HG03045 (cell line): ENCODE measurements around the gene MPZ.
"Not testable (repeated sequence)": the region's sequence is repeated elsewhere in the genome, so short reads cannot be mapped to it uniquely, and the experiment has no call there.

Source experiments
- ATAC-seq: cut with Tn5 transposase; IDR thresholded peaks from one replicate; pipeline ENCODE4 v1.9.1; 2021; ENCODE audit warnings: mild to moderate bottlenecking, moderate library complexity; ENCODE audit not compliant: unreplicated experiment

Gene MPZ

GRCh38 chr1:161258439-161259344 is 51.1 kb downstream of the MPZ start, which contains the start of gene PCP4L1:
PCP4L1 (plus strand) TSS chr1:161258745; CDS start chr1:161258975, 230 bp downstream.
- no peak for ATAC-seq

GRCh38 chr1:161257109-161257508 is 52.7 kb downstream of the MPZ start:
- not testable (repeated sequence) for ATAC-seq

GRCh38 chr1:161255955-161256520 is 53.7 kb downstream of the MPZ start:
- not testable (repeated sequence) for ATAC-seq

GRCh38 chr1:161255302-161255701 is 54.5 kb downstream of the MPZ start:
- not testable (repeated sequence) for ATAC-seq
